ENCODE measurements around the gene AOPEP.
"Not testable (repeated sequence)": the region's sequence is repeated elsewhere in the genome, so short reads cannot be mapped to it uniquely, and the experiment has no call there.

AOPEP gene

DNA sequence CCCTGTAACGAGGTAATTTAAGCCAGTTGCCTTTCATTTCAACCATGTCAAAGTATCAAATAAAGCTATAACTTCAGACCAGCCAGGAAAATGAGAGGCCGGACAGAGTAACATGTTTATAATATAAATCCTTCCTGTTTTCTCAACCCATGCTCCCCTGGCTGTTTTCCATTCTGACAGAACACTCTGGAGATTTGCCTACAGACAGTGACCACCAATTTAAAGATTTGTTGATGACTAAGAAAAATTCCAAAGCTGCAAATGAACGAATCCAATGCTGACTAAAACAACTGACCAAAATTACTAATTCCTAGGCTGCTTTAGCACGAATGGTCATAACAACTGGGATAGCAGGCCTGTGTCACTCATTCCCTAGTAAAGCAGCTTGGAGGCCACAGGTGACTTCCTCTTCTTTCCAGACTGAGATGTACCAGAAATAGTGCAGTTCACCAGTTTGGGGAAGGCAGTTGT, 141.4 kb downstream of the AOPEP start:
- peak; percentile 97 for FAIRE-seq
- DNase-seq (ENCODE audit: low spot score), result peak; percentile 97

DNA sequence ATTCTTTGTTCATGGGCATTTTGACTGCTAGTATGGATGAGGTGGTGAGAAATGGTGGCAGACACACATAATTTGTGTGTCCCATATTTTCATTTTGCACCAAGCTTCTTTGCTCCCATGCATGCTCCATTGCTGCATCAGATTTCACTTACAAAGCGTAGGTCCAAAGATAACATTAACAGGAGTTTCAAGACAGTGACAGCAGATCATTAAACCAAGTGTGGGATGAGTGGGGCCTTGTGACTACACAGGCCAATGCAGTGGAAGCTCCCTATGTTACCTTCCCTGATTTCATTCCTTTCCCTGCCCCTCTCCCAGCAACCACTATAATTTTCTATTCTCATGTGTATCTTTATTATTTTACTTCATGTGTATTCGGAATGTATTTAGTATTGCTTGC, 142.0 kb downstream of the AOPEP start:
- no peak for DNase-seq (ENCODE audit: low spot score)
- FAIRE-seq, result no peak

DNA sequence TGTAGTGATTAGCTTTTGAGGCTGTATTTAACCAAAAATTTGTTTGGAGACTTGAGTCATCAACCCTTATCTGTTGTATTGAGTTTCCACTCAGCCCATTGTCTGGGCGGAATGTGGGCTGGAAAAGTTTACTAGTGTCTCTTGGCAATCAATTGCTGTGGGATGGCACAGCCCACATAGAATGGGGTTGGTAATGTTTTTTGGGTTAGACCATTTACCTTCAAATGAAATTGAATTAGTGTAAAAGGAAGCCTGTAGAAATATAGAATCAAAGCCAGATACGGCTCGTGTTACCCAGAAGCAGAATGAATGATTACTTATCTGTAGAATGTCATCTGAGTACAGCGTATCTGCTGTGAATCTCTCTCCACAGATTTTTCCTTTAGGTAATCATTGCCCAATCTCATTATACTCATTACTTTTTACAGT, 142.9 kb downstream of the AOPEP start:
- DNase-seq (ENCODE audit: low spot score), result no peak
- FAIRE-seq, result peak; percentile 41

DNA sequence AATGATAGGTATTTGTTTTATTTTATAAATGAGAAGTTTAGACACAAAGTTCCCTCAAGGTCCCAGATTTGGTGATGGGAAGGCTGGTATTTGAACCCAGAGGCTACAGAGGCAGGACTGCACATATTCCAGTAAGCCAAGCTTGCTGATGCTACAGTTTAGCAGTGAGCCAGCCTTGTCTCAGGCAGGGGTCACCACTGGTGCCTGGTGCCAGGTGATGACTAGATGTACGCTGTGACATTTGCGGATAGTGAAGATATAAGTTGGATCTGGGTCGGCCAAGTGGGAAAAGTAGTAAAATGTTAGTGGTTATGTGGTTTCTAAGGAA, 143.9 kb downstream of the AOPEP start:
- DNase-seq (ENCODE audit: low spot score), result no peak
- peak; percentile 69 for FAIRE-seq

DNA sequence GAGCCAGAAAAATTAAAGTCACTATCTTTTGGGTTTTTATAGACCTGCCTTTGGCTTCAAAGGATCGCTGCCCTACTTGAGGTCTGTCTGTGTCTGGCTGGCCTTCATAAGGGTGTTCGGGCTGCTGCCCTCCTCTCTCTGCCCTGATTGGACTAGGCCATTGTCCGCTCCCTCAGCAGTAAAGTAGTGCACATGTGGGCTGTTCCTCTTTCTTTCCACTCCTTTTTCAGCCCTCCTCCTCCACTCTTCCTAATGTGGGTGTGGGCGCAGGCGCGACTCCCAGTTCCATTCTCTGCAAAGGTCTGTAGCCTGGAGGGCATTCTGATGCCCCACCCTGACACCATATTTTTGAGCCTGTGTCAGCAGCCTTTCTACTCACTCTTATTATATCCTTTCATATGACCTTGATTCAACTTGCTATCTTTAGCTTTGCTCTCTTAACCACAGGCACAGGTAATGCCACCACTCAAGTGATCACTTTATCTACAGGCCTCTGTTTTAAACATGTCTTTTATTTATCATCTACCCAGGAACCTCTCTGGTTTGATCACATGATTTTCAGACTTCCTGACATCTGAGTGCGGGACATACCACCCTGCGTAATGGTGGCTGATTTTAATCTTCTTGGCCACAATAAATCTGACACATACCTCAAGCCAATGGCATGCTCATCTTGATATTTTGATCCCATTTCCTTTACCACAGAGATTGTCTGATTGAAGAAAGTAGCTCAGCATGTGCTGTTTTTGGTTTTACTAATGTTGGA, 144.5 kb downstream of the AOPEP start:
- DNase-seq (ENCODE audit: low spot score) (peak; percentile 77), FAIRE-seq (peak; percentile 83)

DNA sequence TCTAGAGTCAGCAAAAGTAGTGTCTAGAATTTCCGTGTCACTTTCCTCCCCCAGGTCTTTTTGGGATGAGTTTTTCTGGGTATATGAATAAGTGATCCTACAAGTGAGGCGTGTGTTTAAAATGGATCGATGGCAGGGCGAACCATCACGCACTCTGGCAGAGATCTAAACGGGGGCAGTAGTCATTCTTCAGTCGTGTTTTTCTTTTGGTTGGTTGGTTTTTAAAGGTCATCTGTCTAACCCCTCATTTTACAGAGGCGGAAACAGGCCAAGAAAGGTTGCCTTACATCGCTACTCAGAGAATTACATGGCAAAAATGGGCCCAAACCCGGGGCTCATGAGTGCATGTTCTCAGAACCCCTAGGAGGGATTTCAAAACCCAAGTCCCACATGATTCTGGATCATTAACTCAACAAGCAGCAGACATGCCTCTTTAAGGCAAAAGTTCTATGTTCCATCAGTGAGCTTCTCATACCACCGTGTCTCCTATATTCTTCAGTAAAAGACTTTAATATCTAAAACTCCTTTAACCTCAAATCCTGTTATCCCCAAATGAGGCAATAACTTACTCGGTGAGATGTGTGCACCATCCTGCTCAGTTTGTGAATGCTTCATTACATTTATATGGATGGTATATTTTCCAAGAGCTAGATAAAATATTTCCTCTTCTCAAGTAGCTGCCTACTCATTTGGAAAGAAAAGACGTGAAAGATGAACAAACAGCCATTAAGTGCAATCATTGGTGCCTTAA, 145.8 kb downstream of the AOPEP start:
- DNase-seq (ENCODE audit: low spot score) (no peak), FAIRE-seq (peak; percentile 25)

DNA sequence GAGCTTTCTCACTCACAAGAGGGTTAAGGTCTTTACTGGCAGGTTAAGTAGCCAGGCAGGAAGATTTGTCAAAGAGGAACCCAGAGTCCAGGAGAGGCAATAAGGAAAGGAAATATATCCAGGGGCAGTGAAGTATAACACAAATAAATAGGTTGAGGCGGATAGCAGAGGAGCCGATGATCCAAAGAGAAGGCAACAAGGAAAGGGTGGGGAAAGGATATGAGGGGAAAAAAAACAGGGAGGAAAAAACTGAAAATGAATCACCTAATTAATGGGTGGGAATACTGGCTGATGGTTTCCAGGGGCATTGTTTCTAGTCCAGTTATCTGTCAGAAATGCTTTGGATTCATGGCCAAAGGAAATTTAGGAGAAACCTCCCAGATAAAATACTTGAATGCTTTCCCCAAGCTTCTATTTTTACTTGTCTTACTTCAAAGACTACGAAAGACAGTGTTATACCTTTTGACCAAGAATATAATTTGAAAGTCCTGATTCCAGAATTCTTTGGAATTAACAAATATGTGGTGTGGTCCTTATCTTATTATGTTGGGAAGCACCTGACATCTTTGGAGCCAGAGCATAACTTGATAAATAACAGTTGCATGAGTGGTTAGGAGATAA, 146.5 kb downstream of the AOPEP start:
- peak; percentile 55 for FAIRE-seq
- no peak for DNase-seq (ENCODE audit: low spot score)

DNA sequence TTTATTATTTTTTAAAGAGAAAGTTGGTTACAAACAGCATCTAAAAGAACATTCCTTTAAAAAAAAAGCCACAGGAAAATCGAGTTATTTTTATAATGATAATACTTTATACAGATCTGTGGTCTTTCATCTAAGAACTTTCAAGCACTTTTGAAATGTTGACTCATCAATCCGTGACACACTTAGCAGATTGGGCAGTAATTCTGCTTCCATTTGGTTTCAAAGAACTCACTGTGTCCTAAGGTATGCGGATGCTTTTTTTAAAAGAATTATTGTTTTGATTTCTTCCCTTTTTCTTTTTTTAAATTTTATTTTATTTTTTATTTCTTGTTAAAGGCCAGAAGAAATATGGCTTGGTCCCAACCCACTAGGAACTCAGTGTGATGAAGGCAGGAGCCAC, 147.8 kb downstream of the AOPEP start:
- FAIRE-seq (peak; percentile 93), DNase-seq (ENCODE audit: low spot score) (no peak)

DNA sequence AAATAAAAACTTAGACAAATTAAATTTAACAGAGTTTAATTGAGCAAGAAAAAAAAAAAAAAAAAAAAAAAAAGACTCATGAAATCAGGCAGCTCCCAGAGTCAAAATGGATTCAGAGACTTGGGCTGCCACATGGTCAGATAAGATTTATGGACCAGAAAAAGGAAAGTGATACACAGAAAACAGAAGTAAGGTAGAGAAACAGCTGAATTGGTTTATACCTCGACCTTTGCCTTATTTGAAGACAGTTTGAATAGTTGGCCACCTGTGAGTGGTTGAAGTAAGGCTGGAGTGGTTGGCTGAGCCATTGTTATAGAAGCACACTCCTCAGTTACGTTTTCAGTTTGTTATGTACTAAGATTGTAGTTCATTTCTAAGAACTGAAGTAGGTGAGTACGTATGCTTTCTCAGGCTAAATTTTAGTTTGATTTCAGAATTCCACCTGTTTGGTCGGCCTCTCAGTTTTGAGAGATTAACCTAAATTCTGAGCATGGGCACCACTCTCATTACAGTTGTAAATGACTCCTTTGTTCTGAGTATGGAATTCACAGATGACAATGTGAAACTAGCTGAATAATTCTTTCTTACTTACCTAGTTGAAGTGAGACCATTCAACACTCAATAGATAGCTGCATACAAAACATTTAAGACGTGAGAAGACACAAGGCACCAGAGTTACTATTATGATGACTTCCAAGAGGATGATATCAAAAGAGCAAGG, 149.0 kb downstream of the AOPEP start:
- FAIRE-seq (no peak), DNase-seq (ENCODE audit: low spot score) (no peak)

DNA sequence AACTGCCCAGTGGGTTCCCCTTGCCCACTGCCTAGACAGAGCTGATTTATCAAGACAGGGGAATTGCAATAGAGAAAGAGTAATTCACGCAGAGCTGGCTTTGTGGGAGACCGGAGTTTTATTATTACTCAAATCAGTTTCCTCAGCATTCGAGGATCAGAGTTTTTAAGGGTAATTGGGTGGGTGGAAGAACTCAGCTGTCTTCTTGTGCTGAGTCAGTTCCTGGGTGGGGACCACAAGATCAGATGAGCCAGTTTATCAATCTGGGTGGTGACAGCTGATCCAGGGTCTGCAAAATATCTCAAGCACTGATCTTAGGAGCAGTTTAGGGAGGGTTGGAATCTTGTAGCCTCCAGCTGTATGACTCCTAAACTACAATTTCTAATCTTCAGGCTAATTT, 152.3 kb downstream of the AOPEP start:
- DNase-seq (ENCODE audit: low spot score); FAIRE-seq: not testable (repeated sequence)

DNA sequence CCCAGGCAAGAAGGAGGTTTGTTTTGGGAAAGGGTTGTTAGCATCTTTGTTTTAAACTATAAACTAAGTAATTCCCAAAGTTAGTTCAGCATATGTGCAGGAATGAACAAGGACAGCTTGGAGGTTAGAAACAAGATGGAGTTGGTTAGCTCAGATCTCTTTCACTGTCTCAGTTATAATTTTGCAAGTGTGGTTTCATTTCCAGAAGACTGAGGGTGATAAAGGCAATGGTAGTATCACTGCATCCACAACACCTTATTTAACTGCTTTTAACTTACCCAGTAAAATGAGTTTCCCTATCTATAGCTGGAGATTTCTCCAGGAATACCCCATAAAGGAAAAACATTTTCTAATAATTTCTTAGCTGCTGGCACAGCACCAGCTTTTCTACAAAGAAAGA, 152.7 kb downstream of the AOPEP start:
- FAIRE-seq (no peak), DNase-seq (ENCODE audit: low spot score) (no peak)

DNA sequence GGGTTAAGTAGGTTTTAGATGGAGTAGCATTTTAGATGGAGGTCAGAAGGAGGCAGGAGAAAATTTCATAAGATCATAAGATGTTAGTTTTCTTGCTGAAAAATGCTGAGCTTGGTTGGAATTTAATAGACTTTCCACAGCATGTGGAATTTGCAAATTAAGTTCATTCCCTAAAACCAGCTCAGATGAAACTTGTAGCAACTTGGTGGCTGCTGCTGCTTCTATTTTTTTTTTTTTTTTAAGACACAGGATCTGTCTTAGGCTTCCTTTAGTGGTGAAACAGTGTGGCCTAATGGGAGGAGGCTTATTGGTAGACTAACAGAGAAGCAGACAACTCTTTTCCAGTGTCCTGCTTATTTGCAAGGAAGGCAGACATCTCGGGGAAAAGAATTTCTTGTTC, 154.5 kb downstream of the AOPEP start:
- FAIRE-seq, result no peak
- no peak for DNase-seq (ENCODE audit: low spot score)

DNA sequence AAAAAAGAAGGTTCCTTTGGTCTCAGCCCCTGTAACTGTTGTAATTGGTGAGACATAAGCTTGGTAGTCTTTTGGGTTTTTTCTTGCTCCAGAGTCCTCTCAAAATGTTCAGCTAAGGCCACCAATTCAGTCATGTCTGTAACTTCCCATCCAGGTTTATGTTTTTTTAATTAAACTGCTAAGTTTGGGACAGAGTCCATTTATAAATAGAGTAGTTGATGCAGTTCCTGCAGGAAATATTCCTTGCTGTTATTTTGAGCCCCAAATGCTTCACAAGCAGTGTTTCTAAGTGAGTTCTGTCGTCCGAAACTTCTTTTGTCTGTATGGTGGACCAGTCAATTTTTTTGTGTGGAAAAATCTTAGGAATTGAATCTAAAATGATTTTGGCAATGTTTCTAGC, 155.0 kb downstream of the AOPEP start:
- FAIRE-seq (no peak), DNase-seq (ENCODE audit: low spot score) (no peak)

DNA sequence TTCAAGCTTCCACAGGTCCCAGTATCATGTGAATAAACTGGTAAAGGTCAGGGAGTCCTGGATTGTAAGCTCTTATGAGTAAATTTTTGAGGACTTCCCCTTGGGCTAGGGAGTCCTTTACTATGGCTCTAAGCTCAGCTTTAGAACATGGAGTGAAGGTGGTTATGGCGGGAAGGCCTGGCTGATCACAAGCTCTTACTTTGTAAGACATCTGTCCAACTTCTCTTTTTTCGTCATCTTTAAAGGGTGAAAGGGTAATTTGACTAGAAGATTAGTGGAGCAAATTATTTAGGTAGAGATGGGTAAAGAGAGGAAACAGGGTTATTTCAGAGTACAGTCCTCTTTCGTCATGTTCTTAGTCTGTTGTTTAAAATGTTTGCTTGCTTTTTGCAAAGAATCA, 155.4 kb downstream of the AOPEP start:
- no peak for FAIRE-seq
- no peak for DNase-seq (ENCODE audit: low spot score)

DNA sequence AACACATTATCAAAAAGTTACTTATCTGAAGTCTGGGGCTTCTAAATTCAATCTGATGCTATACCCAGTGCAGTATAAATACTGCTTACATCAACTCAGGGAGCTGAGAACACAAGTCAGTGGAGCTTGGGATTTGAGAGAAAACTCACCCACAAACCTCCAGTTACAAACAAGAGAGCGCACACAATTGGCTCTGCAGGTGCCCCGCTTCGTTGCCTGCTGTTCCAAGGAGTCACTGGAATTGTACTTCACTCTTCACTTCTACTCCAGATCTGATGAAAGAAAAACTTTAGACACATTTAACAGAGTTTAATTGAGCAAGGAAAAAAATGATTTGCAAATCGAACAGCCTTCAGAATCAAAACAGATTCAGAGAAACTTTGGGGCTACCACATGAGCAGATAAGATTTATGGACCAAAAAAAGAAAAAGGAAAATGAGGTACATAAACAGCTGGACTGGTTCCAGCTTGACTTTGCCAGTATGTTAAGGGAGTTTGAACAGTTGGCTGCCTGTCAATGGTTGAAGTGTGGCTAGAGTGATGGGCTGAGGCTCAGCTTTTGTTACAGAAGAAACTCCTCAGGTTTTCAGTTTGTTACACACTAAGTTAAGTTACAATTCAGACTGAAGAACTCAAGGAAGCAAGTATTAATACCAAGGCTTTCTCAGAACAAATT, 156.6 kb downstream of the AOPEP start:
- FAIRE-seq (no peak), DNase-seq (ENCODE audit: low spot score) (no peak)

DNA sequence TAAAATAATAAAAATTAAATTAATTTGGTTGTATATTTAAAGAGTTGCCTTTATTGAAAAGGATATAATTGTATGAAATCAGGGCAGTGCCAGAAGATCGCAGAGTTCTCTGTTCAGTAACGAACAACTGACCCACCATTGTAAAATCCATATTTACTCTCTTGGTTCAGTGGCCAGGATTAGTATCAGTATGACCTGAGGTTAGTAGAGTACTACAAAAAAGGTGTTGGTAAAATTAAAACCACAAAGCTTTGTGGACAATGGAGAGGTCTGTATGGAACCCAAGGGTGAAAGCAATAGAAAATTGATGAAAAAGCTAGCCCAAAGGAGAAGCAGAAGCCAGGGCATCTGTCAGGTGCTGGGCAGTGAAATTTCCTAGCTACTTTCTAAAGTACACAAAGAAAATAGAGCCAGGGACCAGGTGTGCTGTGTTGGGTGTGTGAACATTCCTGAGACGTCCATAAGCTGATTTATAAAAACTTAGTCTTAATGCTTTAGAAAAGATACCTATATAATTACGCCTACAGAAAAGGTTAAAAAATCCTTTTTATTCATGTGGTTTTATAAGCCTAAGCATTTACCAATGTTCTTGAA, 159.5 kb downstream of the AOPEP start:
- DNase-seq (ENCODE audit: low spot score) (no peak), FAIRE-seq (no peak)

DNA sequence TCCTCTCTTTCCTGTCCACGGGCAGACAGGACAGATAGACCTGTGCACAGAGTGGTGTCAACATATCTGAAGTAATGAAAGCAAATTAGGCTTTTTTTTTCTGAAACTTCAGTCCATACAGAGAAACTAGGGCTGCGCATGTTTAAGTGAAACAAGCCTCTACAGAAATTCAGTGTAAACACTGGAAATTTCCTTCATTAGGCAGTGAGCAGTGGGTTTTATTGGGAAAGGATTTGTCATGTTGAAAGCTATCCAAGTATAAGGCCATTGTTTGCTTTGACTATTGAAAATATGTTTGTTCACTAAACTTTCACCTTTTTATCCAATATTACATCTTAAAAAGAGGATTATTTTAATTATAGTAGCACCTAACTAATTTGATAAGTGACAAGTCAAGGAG, 161.2 kb downstream of the AOPEP start:
- no peak for FAIRE-seq
- DNase-seq (ENCODE audit: low spot score), result no peak

DNA sequence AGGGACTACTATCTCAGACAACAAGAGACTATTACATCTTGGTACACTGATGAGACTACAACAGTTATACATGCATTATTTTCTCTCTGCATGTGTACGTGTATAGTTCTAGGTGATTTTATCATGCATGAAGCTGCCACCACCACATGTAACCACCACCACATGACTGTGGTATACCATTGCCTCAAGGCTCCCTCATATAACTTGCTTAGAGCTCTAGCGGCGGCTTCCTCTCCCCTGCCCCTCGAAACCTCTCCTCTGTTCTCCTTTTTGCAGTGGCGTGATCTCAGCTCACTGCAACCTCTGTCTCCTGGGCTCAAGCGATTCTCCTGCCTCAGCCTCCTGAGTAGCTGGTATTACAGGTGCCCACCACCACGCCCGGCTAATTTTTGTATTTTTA, 162.3 kb downstream of the AOPEP start:
- DNase-seq (ENCODE audit: low spot score), result no peak
- FAIRE-seq, result no peak

DNA sequence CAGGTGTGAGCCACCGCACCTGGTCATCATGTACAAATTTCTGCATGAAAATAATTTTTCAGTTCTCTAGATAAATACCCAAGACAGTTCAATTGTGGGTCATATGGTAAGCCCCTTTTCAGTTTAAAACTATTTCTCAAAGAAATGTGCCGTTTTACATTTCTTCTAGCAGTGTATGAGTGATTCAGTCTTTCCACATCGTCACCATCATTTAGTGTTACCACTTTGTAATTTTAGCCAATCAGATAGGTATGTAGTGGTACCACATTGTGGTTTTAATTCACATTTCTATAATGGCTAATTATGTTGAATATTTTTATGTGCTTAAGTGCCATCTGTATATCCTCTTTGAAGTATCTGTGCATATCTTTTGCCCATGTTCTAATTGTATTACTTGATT, 163.1 kb downstream of the AOPEP start:
- DNase-seq (ENCODE audit: low spot score) (no peak), FAIRE-seq (no peak)

DNA sequence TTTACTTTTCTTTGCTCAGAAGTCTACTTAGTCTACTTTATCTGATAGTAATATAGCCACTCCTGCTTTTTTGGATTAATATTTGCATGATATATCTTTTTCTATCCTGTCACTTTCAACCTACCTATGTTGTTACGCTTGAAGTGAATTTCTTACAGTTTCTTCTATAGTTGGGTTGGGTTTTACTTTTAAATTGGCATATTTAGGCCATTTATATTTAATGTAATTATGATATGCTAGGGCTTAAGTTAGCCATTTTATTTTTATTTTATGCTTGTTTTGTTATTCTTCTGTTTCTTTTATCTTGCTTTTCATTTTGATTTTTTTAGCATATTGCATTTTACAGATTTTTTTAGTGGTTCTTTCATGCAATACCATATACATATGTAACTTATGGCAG, 164.7 kb downstream of the AOPEP start:
- FAIRE-seq (no peak), DNase-seq (ENCODE audit: low spot score) (no peak)

DNA sequence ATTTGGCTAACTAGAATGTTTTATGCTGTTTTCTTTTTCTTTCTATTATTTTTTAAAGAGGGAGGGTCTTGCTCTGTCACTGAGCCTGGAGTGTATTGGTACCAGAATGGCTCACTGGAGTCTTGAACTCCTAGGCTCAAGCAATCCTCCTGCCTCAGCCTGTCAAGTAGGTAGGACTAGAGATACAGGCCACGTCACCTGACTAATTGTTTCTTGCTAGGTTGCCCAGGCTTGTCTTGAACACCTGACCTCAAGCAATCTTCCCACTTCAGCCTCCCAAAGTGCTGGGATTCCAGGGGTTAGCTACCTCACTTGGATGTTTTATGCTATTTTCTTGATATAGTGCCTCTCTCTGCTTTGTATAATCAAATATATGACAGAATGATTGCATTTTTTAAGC, 166.2 kb downstream of the AOPEP start:
- no peak for FAIRE-seq
- DNase-seq (ENCODE audit: low spot score), result no peak
